ENCODE results near the gene OTUD4. TPM values are rescaled to one million over a fixed set of nuclear protein-coding genes. Genes with fewer than 3 reads are reported as not detected.
"Not testable (repeated sequence)": the region's sequence is repeated elsewhere in the genome, so short reads cannot be mapped to it uniquely, and the experiment has no call there.

OTUD4 gene
- total RNA-seq, 2 experiments from 2014 or later, result 69.4 to 69.9 TPM

DNA sequence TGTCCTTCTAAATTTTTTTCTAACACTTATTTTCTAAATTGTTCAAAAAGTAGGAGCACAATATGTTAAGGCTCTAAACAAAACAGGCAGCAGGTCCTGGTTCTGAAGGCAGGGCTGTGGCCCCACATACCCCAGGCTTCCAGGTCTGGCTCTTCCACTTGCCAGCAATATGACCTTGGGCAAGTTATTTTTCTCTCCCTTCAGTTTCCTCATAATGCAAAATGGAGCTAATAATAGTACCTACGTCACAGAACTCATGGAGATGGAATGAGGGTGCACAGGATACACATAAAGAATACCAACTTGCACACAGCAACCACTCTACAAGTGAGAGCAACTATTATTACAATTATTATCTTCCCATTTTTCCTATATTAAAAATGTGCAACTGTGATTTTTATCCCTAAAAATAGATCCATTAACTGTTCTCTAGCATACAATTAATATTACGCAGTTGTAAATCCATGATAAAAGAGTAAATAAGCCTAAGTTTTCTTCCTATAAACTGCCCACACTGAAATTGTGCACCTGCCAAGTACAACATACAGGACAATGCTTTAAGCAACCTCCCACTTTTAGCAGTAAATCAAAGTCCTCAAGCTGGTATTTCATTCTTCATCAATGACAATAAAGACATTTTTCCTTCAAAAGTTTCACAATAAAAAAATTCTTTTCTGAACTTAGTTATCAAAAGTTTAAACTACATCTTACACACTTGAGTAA lies 27.0 kb downstream of the OTUD4 start:
- CTCF ChIA-PET, result no interaction called here
- POLR2A ChIA-PET, result no interaction called here

DNA sequence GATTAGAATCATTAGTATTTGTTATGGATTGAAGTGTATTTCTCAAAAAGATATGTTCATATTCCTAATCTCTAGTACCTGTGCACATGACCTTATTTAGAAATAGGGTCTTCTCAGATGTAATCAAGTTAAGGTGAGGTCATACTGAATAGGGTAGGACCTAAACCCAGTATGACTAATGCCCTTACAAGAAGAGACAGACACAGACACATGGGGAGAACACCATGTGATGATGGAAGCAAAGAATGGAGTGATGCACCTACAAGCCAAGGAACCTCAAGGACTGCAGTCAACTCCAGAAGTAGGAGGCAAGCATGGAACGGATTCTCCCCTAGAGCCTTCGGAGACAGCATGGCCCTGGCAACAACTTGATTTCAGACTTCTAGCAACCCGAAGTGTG lies 31.4 kb downstream of the OTUD4 start:
- ChIA-PET POLR2A (no interaction called here), CTCF (no interaction called here)

DNA sequence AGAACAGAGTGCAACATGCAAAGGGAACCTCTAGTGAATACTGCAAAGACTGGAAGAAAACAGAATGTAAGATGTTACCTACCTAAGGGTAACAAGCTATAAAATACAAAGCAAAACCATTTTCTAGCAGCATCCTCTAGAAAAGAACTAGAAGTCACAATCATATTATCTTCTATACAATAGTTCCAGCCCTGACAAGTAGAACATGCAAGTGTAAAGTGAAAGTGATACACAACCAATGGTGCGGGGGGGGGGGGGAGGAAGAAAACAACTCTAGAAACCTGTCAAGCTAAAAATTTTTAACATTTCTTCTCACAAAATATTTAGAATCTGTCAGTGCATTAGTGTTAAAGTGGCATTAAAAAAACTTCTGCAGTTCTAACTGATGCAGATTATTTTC lies 44.2 kb downstream of the OTUD4 start:
- POLR2A ChIA-PET, CTCF ChIA-PET: not testable (repeated sequence)

DNA sequence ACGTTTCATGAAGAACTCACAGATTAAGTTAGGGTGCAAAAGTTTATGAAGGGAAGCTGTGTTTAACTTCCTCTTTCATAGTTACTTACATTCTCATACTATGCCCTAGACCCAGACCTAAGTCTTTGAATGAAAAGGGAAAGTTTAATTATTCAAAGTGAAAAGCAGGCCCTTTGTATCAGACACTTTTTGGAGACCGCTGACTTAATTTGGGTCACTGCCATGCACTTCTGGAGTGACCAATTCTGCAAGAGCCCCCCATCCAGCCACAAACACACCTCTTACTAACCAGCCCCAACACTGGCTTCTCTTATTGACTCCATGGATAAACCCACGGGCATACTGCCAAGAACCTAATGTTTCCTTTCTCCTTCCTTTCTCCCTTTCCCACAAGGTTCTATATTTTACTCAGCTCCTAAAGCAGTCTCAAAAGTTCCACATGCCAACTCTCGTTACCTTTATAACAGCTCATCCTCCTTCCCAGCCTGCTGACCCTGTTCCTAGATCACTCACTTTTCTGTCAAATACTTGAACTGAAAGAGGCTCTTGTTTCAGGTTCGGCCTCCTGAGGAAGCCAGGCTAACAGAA lies 47.8 kb downstream of the OTUD4 start:
- CTCF ChIA-PET, result interaction anchor here (0.7 to 1.2 kb wide), 2 partner anchors 25 to 34 kb away, joined by 3 to 4 read pairs; partner anchors contain the start of genes ABCE1 and ANAPC10
- POLR2A ChIA-PET, result no interaction called here

DNA sequence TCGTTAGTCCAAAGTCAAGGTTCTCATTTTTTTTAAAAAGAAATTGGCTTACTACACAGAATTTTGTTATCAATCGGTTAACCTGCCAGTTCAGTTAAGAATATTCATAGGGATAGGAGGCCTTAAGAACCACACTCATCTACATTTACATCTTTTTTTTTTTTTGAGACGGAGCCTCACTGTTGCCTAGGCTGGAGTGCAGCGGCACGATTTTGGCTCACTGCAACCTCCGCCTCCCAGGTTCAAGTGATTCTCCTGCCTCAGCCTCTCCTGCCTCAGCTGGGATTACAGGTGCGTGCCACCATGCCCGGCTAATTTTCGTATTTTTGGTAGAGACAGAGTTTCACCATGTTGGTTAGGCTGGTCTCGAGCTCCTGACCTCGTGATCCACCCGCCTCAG lies 48.5 kb downstream of the OTUD4 start:
- POLR2A ChIA-PET, result no interaction called here

DNA sequence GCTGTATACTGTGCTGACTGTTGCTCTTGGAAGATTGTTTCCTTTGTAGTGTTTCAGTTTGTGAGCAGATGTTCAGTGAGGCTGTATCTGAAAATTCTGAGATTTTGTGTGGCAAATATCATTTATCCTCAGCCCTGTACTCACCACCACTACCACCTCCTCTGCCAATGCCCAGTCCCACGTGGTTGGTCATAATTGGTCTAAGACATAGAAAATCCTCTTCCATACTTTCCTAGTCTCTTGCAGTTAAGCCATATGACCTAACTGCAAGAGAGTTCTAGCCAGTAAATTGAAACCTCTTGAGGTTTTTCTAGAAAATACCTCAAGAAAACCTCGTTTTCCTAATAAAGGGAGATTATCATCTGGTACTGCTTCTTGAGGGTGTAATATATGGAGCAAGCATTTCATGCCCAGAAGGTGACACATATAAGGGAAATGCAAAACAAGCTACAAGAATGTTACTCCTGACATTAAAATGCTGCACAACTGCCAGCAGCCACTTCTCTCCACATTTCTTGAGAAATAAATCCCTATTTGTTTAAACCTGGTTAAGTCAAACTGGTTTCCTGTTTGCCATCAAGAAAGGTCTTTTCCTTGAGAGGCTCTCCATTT lies 49.5 kb downstream of the OTUD4 start:
- ChIA-PET POLR2A (no interaction called here), CTCF (no interaction called here)

More for the DNA sequence above, 48.5 kb downstream of the OTUD4 start:
- CTCF ChIA-PET, result interaction anchor here (0.7 to 1.2 kb wide), 2 partner anchors 26 to 34 kb away, joined by 3 to 4 read pairs; partner anchors contain the start of genes ABCE1 and ANAPC10

DNA sequence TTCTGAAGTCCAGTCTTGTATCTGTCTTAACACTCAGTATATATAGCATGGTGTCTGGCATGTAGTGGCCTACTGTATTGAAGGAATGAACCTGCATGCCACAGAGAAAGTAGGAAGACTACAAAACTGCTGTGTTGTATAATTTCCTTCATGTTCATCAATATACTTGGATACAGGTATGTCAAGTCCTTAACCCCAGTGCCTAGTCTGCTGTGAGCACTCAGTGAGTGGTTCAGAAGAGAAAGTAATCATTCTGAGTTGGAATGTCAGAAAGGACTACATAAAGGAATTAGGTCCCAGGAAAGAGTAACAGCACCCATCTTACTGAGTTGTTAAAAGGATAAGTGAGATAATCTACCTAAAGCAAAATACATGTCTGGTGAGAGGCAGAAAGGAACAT lies 50.3 kb downstream of the OTUD4 start:
- POLR2A ChIA-PET, result no interaction called here
- CTCF ChIA-PET, result no interaction called here

DNA sequence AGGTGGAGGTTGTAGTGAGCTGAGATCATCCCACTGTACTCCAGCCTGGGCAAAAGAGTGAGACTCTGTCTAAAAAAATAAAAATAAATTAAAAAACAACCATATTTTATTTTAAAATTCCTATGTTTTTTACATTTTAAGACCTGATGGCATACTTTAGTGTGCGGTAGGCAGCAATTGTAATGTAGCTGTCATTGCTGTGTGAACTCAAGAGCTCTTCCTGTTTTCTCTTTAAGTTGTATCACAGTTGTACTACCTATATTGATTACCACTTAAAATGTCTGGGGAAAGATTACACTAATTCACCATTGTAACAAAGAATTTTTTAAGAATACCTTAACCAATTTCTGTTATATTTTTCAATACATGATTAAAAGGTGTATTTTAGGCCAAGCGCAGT lies 55.0 kb downstream of the OTUD4 start:
- ChIA-PET CTCF (no interaction called here), POLR2A (interaction anchor here (0.7 kb wide), 1 partner anchor 22 kb away, joined by 7 read pairs; no protein-coding TSS in a partner anchor)

DNA sequence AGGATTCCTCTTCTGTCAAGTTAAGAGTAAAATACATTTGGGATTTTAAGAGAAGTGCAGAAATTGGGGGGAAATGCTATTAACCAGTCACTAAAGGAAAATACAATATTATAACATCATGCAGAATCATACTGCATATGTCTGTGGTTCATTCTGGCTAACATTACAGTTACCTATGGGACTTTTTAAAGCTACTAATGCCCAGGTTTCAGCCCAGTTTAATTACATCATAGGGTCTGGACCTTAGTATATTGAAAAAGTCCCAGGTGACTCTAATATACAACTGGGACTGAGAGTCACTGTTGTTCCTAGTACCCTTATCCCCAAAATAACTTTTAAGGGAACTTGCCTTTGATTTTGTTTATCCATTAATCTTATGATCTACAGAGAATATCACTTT lies 72.3 kb downstream of the OTUD4 start:
- ChIA-PET CTCF (no interaction called here), POLR2A (no interaction called here)

DNA sequence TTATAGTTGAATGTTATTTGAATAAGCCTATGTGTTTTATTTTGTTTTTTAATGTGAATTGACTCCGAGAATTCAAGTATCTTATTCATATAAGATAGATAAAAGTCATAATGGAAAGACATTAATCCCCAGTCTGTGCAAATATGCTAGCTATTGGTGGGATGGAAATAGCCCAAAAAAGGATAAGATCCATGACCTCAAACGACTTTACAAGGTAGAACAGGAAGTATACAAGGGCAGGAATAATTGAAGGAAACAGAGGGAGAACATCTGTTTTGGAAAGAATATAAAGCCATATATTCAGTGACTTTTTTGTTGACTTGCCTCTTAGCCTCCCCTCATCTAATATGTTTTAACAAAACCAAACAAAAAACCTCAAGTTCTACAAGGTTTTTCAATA lies 73.3 kb downstream of the OTUD4 start:
- CTCF ChIA-PET, result no interaction called here
- POLR2A ChIA-PET, result no interaction called here

DNA sequence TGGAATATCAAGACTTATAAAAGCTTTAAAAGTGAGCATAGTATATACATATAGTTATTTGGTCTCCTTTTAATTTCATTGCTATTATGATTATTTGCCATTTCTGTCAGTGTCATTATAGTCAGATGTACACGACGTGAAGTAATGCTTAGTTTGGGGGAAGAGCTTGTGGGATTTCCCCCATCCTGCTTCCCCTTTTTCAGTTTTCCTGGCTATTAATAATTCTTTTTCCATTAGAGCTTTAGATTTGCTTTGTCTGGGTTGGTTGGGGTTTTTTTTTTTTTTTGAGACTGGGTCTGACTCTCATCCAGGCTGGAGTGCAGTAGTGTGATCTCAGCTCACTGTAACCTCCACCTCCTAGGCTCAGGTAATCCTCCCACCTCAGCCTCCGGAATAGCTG lies 76.9 kb downstream of the OTUD4 start:
- ChIA-PET CTCF (interaction anchor here (0.6 kb wide), 1 partner anchor 8 kb away, joined by 5 read pairs; no protein-coding TSS in a partner anchor), POLR2A (interaction anchor here (0.6 kb wide), 1 partner anchor 21 kb away, joined by 7 read pairs; no protein-coding TSS in a partner anchor)

DNA sequence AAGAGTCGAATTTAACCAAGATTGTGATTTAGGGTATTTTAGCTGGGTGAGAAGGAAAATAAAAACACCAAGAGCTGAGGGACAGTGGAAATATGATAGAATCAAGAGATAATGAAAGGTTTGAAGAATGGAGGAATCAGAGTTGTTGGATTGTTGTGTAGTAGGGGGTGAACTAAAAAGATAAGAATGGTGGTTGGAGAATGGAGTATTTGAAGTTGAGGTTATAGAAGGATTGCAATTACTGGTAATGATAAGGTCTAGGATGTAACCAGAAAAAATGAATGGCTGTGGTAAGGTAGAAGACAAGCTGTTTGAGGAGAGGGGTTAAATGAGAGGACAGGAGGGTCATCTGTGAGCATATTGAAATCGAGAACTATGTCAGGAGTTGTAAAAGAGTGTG lies 77.8 kb downstream of the OTUD4 start:
- POLR2A ChIA-PET, result no interaction called here
- CTCF ChIA-PET, result no interaction called here

DNA sequence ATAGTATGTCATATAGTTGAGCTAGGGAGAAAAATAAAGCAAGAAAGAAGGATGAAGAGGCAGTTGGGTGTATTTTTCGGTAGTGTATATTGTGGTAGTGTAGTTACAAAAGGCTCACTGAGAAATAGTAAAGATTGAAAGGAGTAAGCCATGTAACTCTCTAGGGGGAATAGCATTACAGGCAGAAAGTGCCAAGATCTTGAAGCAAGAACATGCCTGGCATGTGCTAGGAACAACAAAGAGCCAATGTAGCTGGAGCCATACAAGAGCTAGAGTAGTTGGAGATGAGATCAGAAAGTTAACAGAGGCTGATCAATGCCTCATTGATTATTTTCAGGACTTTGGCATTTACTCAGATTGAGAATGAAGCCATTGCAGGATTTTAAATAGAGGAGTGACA lies 79.3 kb downstream of the OTUD4 start:
- CTCF ChIA-PET, result no interaction called here
- POLR2A ChIA-PET, result no interaction called here

DNA sequence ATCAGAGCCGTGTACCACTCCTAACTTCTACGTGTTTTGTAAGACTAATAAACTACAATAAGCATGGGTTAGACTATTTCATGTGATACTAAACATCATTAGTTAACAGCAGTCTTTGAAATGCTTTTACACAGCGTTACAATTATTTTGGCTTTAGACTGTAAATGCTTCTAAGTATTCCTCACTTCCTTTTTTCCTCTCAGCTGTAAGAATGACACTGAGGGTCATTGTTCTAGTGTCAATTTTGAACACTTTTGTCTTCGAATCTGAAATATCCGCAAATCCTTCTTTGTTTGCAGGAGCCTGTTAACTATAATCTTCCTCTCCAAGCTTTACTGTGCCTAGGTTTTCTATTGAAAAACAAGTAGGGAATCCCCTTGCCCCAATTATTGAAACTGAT lies 80.7 kb downstream of the OTUD4 start:
- POLR2A ChIA-PET, result no interaction called here

DNA sequence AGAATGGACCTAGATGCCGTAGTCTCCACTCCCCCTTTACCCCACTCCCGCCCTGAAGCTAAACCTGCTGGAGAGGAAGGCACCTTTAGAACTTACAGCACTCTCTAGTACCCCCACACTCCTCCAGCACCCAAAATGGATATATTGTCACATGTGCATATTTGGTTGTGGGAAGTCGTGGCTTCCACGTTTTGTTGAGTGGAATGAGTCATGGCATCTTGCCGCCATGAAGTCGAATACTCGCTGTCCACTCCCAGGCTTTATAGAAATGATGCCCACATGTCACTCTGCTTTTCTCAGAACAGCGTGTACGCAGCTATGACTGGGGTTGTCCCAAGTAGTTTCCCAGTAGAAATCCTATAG lies 81.7 kb downstream of the OTUD4 start:
- POLR2A ChIA-PET, result interaction anchor here (0.8 to 1.9 kb wide), 3 partner anchors 31 to 80 kb away, joined by 3 to 15 read pairs (median 3); no protein-coding TSS in a partner anchor
- CTCF ChIA-PET, result interaction anchor here (1.3 to 1.4 kb wide), 2 partner anchors 34 to 80 kb away, joined by 3 to 4 read pairs; no protein-coding TSS in a partner anchor

More for the DNA sequence above, 80.7 kb downstream of the OTUD4 start:
- CTCF ChIA-PET, result no interaction called here

DNA sequence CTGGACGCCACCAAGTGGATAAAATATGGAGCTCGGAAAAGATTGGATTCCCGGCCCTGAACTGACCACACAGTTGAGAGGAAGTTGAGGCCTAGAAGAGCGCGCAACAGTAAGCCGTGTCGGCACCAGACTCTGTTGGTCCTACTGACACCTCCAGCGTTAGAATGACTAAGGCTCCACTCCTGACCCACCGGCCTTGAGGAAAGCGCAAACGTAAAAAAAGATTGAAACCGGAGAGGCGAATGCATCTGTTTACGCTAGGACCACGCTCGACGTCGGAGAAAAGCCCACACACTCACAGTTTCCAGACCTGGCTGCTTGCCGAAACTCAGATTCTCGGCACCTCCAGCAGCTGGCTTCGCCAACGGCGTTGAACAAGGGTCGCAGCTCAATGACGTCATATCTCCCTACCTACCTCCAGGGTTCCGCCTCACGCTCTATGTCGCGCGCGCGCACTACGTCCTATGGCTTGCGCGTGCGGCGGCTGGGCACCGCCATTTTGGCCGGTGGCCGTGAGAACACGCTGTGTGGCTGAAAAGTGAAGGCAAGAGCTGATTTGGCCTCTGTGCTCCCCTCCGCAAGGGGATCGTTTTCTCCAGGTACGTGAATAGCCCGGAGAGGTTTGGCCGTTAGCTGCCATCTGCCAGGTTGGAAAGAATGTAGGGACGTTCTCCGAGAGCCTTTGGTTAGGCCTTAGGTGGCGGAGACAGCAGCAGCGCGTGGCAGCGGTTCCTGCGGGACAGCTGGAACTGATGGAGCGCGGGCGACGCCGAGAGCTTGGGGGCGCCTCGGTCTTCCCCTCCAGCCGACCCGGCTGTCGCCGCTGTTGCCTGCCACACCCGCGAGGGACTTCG lies 82.3 kb downstream of the OTUD4 start, which contains the start of the genes ABCE1 and ANAPC10:
Gene ABCE1 (plus strand): TSS at position 491 of the 854 bp plus-strand sequence. CDS start 6,102 bp downstream, outside the sequence.
Gene ANAPC10 (minus strand): TSS at position 376 of the 854 bp plus-strand sequence. CDS start 2,097 bp downstream, outside the sequence.
- CTCF ChIA-PET, result interaction anchor here (1.0 to 1.4 kb wide), 3 partner anchors 24 to 80 kb away, joined by 3 to 4 read pairs (median 3); no protein-coding TSS in a partner anchor
- POLR2A ChIA-PET, result interaction anchor here (0.8 to 1.9 kb wide), 3 partner anchors 31 to 81 kb away, joined by 3 to 15 read pairs (median 3); no protein-coding TSS in a partner anchor

DNA sequence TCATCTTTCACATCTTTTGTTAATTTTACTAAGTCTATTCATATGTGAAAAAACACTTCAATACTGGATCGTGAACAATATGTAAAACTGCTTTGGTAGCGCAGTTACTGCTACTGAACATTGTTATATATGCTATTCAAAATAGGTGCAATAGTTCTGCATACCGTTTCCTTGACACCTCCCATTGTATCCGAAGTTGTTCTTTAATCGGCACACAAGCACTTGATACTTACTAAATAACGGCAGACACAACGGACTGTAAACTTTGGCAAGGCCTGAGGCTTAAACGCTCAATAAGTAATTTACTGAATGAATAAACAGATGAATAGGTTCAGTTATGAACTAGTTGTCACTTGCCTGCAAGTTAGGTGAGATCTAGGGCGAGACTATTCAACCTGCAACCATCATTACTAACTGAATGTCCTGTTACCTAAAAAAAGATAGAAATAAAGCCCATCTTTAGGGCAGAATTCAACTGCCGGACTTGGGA lies 83.0 kb downstream of the OTUD4 start:
- ChIA-PET POLR2A (interaction anchor here (1.0 to 1.9 kb wide), 2 partner anchors 30 to 81 kb away, joined by 3 to 15 read pairs; no protein-coding TSS in a partner anchor), CTCF (interaction anchor here (1.0 to 1.4 kb wide), 3 partner anchors 23 to 81 kb away, joined by 3 to 4 read pairs (median 3); no protein-coding TSS in a partner anchor)

DNA sequence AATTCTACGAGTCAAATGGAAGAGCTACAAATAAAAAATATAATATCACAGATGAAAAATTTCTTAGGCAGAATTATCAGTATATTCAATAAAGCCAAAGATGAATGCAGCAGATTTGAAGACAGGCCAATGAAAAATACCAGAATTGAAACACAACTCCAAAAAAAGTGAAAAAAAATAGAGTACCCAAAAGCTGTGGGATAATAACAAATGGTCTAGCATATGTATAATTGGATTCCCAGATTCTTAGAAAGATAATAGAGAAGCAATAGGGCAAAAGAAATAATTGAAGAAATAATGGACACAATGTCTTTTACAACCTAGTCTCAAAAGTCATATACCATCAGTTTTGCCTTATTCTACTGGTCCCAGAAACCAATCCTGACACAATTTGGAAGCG lies 86.8 kb downstream of the OTUD4 start:
- ChIA-PET POLR2A (interaction anchor here (0.5 kb wide), 1 partner anchor 54 kb away, joined by 3 read pairs; no protein-coding TSS in a partner anchor), CTCF (no interaction called here)

DNA sequence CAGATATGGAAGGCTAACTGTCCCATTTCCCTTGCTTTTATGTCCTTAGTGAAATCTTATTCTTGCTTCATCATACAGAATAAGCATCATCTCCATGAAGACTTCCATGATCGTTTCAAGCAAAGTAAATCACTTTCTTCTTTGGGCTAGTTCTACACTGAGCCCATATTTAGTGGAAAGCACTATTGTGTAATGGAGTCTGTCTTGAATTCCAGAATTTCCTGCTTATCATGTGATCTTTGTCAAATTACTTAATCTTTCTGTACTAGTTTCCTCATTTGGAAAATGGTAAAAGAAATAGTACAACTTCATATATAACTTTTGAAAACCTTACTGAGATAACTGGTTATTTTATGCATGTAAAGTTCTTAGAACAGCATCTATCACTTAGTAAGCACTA lies 90.0 kb downstream of the OTUD4 start:
- ChIA-PET POLR2A (no interaction called here), CTCF (no interaction called here)
